Caco-2 (cell line): ENCODE data around the gene AP4S1. TPM values are rescaled to one million over a fixed set of nuclear protein-coding genes. Genes with fewer than 3 reads are reported as not detected.

Experiments
- BruUV-seq: library from RNA; stranded (reverse); fragments of 400-500 nt; replicated peaks from 2 replicates; lab custom pipeline; 2021; lab: Mats Ljungman, UMichigan
- CTCF ChIA-PET: fragments of 300-600 bp; sonication (Branson Sonifier 250); formaldehyde crosslinking; loops from one replicate; lab custom pipeline; 2022; ENCODE audit warnings: antibody characterized with exemption; lab: Charles Lee
- POLR2A ChIA-PET: fragments of 300-600 bp; sonication (Branson Sonifier 250); formaldehyde crosslinking; loops from one replicate; lab custom pipeline; 2022; ENCODE audit warnings: antibody characterized with exemption; lab: Charles Lee
- DNase-seq, 2 experiments: peaks; one replicate each; pipeline versions ENCODE4 v3.0.0 to v3.0.0-alpha.2; 2020 to 2022
- H3K27me3 ChIP-seq: replicated peaks from 2 replicates; pipeline ENCODE4 v1.6.0; 2011; ENCODE audit warnings: low read length; ENCODE audit not compliant: control insufficient read depth, insufficient read depth
- H3K36me3 ChIP-seq: 2 replicates; pipeline ENCODE4 v1.5.1; 2011; ENCODE audit warnings: low read length; ENCODE audit not compliant: control insufficient read depth, insufficient read depth
- H3K4me1 ChIP-seq: fragments of 250-450 bp; sonication (Bioruptor Pico); 2 replicates; pipeline ENCODE4 v1.5.1; 2020; ENCODE audit warnings: mild to moderate bottlenecking
- H3K4me3 ChIP-seq: 2 replicates; pipeline ENCODE4 v1.5.1; 2011; ENCODE audit warnings: low read depth, mild to moderate bottlenecking, control low read depth, low read length
- H3K9me3 ChIP-seq: fragments of 250-450 bp; sonication (Bioruptor Pico); 2 replicates; pipeline ENCODE4 v1.5.1; 2020; ENCODE audit warnings: mild to moderate bottlenecking, moderate library complexity
- H3K27ac Mint-ChIP-seq: one replicate; pipeline ENCODE4 v1.8.0; 2022; ENCODE audit warnings: mixed read lengths; ENCODE audit not compliant: unreplicated experiment
- H3K27me3 Mint-ChIP-seq: one replicate; pipeline ENCODE4 v1.8.0; 2022; ENCODE audit warnings: mixed read lengths; ENCODE audit not compliant: insufficient read depth, unreplicated experiment
- H3K36me3 Mint-ChIP-seq: one replicate; pipeline ENCODE4 v1.8.0; 2022; ENCODE audit warnings: mild to moderate bottlenecking, mixed read lengths; ENCODE audit not compliant: insufficient read depth, unreplicated experiment
- H3K4me1 Mint-ChIP-seq: one replicate; pipeline ENCODE4 v1.8.0; 2022; ENCODE audit warnings: low read depth, mixed read lengths; ENCODE audit not compliant: unreplicated experiment
- H3K4me3 Mint-ChIP-seq: one replicate; pipeline ENCODE4 v1.8.0; 2022; ENCODE audit warnings: mild to moderate bottlenecking, moderate library complexity, mixed read lengths; ENCODE audit not compliant: unreplicated experiment
- H3K9me3 Mint-ChIP-seq: one replicate; pipeline ENCODE4 v1.8.0; 2022; ENCODE audit warnings: mixed read lengths; ENCODE audit not compliant: unreplicated experiment
- intact Hi-C: fragments of 100-400 bp; cut with micrococcal nuclease; formaldehyde crosslinking; loops from one replicate; pipeline ENCODE4 v1.10.0; 2022; ENCODE audit not compliant: unreplicated experiment
- total RNA-seq: library from RNA; stranded (reverse); gene quantifications from 2 replicates; pipeline ENCODE4 v1.2.3, GENCODE V29; 2022
- TF ChIP-seq, protein P1 (sequence below), 2 experiments: fragments of 200-600 bp in 1 of 2; IDR thresholded peaks; 1 replicate in 1 of 2; 2 replicates in 1 of 2; pipeline versions ENCODE4 v1.5.1 to v1.8.0; 2011 to 2022; ENCODE audit warnings: antibody characterized with exemption in 1 of 2, control low read depth in 1 of 2, inconsistent platforms in 1 of 2, low read depth in 1 of 2, low read length in 1 of 2, mild to moderate bottlenecking in 1 of 2, moderate library complexity in 1 of 2; ENCODE audit not compliant: insufficient read depth in 1 of 2, severe bottlenecking in 1 of 2, unreplicated experiment in 1 of 2

Gene AP4S1
- total RNA-seq, 1 experiment from 2014 or later, result 13.2 TPM

DNA sequence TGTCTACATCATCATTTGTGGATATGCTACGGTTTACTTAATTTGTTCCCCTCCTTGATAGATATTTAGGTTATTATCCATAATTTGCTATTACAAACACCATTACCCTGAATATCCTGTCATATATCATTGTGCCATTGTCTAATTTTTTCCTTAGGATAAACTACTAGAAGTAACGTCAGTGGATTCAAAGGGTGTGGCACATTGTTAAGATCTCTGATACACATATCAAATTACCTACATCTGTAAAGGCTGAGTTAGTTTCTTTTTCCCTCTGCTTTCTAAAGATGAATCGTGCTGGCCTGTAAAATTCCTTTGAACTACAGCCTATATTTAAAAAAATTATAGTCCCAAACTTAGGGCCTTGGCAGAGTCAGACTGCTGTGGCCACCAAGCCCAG lies 54.6 kb downstream of the AP4S1 start:
- Histone ChIP-seq H3K27me3 (no peaks in the 10 kb centered on the region), H3K36me3 (no peaks in the 10 kb centered on the region), H3K4me3 (no peak overlapping the region), H3K9me3 (no peaks in the 10 kb centered on the region), H3K4me1 (no peaks in the 10 kb centered on the region)
- ChIA-PET POLR2A (no interaction called here), CTCF (no interaction called here)
- Mint-ChIP-seq H3K27ac (no peak overlapping the region), H3K36me3 (no peaks in the 10 kb centered on the region), H3K4me1 (no peaks in the 10 kb centered on the region), H3K27me3 (no peaks in the 10 kb centered on the region), H3K4me3 (no peak overlapping the region), H3K9me3 (no peaks in the 10 kb centered on the region)
- BruUV-seq, result no TSS peak
- intact Hi-C loops, result no loop called here
- no peak for DNase-seq
- TF ChIP-seq, protein P1, sequence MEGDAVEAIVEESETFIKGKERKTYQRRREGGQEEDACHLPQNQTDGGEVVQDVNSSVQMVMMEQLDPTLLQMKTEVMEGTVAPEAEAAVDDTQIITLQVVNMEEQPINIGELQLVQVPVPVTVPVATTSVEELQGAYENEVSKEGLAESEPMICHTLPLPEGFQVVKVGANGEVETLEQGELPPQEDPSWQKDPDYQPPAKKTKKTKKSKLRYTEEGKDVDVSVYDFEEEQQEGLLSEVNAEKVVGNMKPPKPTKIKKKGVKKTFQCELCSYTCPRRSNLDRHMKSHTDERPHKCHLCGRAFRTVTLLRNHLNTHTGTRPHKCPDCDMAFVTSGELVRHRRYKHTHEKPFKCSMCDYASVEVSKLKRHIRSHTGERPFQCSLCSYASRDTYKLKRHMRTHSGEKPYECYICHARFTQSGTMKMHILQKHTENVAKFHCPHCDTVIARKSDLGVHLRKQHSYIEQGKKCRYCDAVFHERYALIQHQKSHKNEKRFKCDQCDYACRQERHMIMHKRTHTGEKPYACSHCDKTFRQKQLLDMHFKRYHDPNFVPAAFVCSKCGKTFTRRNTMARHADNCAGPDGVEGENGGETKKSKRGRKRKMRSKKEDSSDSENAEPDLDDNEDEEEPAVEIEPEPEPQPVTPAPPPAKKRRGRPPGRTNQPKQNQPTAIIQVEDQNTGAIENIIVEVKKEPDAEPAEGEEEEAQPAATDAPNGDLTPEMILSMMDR (IDR thresholded peaks at IDR 0.05; ENCODE audit: insufficient read depth in 1 of 2, low read depth in 1 of 2, low read length in 1 of 2, severe bottlenecking in 1 of 2, unreplicated experiment in 1 of 2), result no peak

DNA sequence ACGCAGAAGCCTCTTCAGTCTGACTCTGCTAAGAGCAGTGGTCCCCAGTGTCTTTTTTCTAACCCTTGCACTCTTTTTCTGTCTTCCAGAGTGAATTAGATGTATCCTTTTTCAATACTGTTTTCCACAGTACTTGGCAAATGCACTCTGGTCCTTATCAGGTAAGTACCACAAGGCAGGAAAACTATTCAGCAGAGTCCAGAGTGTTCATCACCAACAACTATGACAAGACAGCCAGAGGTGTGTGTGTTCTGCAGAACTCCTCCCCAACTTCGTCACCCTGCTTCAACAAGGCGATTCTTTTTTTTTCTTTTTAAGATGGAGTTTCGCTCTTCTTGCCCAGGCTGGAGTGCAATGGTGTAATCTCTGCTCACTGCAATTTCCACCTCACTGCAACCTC lies 55.0 kb downstream of the AP4S1 start:
- H3K36me3 Mint-ChIP-seq, result no peaks in the 10 kb centered on the region

DNA sequence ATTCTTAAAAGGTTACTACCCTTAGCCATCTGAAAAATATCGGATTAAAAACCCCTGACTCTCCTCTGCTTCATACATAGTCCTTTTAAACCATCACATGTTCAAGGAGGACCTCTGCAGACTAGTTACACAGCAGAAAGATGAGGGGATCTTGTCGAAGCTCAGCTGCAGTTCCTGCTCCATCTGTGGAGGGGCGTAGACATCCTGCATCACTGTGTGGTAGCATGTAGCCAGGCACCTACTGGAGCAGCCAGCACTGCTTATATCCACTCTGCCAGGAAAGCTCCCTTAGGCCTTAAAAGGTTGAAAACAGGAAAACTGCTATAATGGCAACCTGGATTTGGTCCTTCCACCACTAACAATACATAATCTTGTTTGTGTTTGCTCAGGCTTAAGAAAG lies 58.3 kb downstream of the AP4S1 start:
- Histone ChIP-seq H3K9me3 (no peaks in the 10 kb centered on the region), H3K27me3 (no peaks in the 10 kb centered on the region), H3K4me3 (no peak overlapping the region), H3K36me3 (no peaks in the 10 kb centered on the region), H3K4me1 (no peaks in the 10 kb centered on the region)
- ChIA-PET POLR2A (no interaction called here), CTCF (no interaction called here)
- H3K9me3 Mint-ChIP-seq, result no peaks in the 10 kb centered on the region
- peaks cover 4% of the 10 kb centered on the region for H3K36me3 Mint-ChIP-seq
- no peak for DNase-seq
- no peak overlapping the region for H3K4me3 Mint-ChIP-seq
- no TSS peak for BruUV-seq
- H3K27ac Mint-ChIP-seq, result no peak overlapping the region
- no peaks in the 10 kb centered on the region for H3K4me1 Mint-ChIP-seq
- TF ChIP-seq, protein P1 (IDR thresholded peaks at IDR 0.05; ENCODE audit: insufficient read depth in 1 of 2, low read depth in 1 of 2, low read length in 1 of 2, severe bottlenecking in 1 of 2, unreplicated experiment in 1 of 2), result no peak
- intact Hi-C loops, result no loop called here
- H3K27me3 Mint-ChIP-seq, result no peaks in the 10 kb centered on the region

More for the DNA sequence above, 55.0 kb downstream of the AP4S1 start:
- Histone ChIP-seq H3K9me3 (no peaks in the 10 kb centered on the region), H3K4me1 (no peaks in the 10 kb centered on the region), H3K27me3 (no peaks in the 10 kb centered on the region), H3K36me3 (no peaks in the 10 kb centered on the region), H3K4me3 (no peak overlapping the region)
- Mint-ChIP-seq H3K9me3 (no peaks in the 10 kb centered on the region), H3K27ac (no peak overlapping the region), H3K4me3 (no peak overlapping the region), H3K4me1 (no peaks in the 10 kb centered on the region), H3K27me3 (no peaks in the 10 kb centered on the region)
- ChIA-PET POLR2A (no interaction called here), CTCF (no interaction called here)
- BruUV-seq, result no TSS peak
- TF ChIP-seq, protein P1 (IDR thresholded peaks at IDR 0.05; ENCODE audit: insufficient read depth in 1 of 2, low read depth in 1 of 2, low read length in 1 of 2, severe bottlenecking in 1 of 2, unreplicated experiment in 1 of 2), result no peak
- DNase-seq, result no peak
- intact Hi-C loops, result no loop called here
